DMS79 treated with DMSO at 0.1 percent for 48 hours (cell line): Measurements from ENCODE around the gene LRP8.
A peak's percentile ranks its signal among the peaks of the same experiment; 100 is the strongest.
"Not testable (repeated sequence)": the region's sequence is repeated elsewhere in the genome, so short reads cannot be mapped to it uniquely, and the experiment has no call there.

Experiments
- DNase-seq: peaks from one replicate; lab custom pipeline; 2025; lab: John Stamatoyannopoulos, UW

Gene LRP8

DNA sequence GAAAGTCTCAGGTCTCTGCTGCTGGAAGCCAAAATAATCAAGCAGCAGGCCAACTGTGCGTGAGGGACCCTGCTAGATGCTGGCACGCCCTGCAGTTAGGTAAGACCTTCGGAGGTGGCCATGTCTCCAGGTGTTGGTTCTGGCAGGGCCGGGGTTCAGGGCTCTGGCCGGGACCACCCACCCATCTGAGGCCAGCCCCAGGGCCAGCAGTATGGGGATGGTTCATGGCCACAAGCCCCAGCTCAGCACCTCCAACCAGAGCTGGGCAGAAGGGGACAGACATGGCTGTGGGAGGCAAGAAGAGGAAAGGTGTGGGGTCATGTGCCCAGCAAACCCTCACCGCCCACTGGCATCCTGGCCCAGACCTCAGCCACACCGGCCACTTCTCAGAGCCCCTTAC, 23.3 kb downstream of the LRP8 start:
- DNase-seq, result no peak

DNA sequence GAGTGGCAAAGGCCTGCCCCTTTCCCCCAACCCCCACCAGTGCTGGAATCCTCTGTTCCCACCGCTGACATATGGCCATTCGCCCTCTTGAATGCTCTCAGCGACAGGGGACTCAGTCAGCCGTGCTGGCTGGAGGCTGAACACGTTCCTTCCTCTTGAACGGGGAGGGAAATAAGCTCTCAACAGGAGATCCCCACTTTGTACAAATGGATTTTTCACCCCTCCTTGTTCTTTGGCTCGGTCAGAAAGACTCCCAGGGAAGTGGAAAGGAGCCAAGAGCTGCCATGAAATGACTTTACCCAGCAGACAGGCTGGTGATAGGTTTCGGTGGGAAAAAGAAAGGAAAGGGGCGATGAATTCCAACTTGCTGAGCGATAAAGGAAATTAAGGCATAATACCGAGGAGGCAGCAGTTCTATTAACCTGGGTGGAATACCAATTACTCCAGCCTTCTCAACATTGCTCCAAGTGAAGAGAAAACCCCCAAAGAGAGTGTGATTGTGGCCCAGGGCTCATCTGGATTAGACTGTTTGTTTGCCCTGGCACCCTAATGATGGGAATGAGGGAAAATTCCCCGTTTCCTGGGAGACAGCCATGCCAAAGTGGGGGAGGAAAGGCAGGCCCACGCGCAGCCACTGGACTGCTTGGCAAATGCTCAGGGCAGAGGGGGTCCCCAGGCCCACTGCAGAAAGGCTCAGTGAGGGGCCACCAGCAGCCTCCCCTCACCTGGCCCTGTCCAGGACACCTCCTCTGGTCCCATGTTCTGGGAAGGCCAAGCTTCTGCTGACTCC, 23.9 kb downstream of the LRP8 start:
- DNase-seq, result peak; percentile 77

DNA sequence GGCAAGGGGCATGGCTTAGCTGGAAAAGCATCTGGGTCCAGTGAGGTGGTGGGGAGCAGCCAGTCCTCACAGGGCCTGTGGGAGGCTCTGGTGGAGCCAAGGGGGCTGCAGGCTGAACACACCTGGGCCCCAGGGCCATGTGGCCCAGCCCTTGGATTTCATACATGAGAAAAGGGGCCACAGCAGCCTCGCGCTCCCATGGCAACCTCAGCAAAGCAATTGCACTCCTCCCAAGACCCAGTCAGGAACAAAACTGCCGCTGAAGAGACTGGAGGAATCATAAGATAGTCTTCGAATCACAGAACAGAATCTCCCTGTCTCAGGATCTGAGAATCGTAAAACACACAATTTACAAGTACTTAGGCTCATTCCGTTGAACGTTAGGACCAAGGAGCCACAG, 24.6 kb downstream of the LRP8 start:
- no peak for DNase-seq

GRCh38 chr1:53299233-53299632, 28.6 kb downstream of the LRP8 start:
- no peak for DNase-seq

DNA sequence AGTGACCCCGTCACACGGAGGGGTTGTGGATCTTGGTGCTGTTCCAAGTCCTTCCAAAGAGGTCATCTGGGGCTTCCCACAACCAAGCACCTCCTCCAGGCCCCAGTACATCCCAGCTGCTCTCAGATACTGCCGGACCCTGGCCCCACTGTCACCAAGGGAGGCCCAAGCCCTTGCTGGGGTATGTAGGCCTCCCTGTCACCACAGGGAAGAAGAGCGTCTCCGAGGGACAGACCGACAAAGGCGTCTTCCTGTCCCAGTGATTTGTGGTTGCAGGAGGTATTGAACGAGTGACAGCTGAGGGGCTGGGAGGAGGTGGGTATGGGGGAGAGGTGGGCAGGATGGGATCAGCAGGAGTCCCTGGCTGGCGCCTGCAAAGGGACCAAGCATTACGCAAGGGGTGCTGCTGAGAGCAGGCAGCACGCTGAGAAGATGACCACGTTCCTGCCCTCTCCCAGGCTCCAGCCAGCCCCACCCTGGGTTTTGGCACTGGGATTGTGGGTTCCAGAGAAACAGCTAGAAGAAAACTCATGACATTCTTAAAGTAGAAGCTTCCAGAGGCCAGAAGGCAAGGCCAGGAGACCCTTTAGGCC, 29.7 kb downstream of the LRP8 start:
- DNase-seq, result no peak

GRCh38 chr1:53297195-53297594, 30.7 kb downstream of the LRP8 start:
- no peak for DNase-seq

DNA sequence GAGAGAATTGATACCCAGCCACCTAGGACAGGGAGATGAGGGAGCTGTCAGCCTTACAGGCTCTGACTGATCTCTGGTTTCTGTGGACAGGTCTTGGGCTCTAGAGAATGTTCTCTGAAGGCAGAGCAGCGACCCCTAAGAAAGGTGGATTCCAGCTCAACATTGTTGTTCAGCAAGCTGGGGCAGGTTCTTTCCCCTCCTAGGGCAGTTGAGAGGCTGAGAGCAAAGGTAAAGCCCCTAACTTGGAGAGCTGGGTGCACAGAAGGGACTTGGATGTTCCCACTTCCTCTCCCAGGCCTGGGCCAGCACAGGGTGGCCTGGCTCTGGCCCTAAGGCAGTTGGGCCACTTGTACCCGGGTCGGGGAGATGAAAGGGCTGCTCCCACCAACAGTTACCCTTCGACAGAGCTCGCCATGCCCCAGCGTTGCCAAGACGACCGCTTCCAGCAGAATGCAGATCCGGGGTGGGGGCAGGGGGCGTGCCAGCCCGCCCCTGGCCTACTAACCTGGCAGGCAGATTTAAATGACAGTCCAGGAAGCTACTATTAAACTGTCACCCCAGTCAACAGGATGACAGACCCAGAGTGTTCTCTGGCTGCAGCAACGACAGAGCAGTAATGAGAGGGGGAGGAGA, 31.6 kb downstream of the LRP8 start:
- no peak for DNase-seq

- DNase-seq, result no peak
Measured at GRCh38 chr1:53295726-53296116, 32.1 kb downstream of the LRP8 start.

DNA sequence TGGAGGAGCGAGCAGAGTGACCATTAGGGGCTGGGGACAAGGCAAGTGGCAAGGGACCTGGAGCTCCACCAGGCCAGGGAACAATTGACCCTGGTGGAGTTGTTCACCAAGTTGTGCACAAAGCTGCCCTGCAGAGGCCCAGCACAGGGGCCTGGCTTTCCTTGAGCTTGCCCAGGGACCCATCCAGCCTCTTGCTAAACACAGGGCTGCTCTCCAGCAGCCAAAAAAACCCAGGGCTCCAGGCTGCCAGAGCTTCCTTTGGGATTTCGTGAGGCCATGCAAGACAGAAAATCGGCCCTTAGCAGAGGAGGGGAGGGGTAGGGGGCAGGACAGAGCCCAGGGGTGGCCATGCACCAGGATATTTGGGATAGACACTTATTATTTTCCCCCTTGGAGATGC, 32.6 kb downstream of the LRP8 start:
- no peak for DNase-seq

DNA sequence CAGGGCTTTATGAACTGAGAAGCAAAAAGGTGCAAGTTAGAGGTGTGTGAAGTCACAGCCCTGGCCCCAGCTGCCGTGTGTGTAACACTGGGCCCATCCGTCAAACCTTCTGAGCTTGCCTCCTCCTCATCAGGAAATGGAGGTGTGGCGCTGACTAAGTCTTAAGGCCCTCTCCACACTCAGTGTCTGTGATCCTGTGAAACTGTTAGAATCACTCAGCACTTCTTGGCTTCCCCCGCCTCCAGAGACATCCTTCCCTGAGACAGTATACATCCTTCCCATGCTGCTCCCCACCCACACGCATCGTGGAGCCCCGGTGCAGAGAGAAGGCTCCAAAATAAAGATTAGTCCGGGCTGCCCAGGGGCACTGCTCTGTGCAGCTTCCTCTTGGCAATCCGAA, 33.3 kb downstream of the LRP8 start:
- DNase-seq, result no peak

- no peak for DNase-seq
Measured at GRCh38 chr1:53294061-53294460, 33.8 kb downstream of the LRP8 start.

GRCh38 chr1:53293123-53293522, 34.7 kb downstream of the LRP8 start:
- DNase-seq, result no peak

GRCh38 chr1:53292690-53293089, 35.2 kb downstream of the LRP8 start:
- no peak for DNase-seq

DNA sequence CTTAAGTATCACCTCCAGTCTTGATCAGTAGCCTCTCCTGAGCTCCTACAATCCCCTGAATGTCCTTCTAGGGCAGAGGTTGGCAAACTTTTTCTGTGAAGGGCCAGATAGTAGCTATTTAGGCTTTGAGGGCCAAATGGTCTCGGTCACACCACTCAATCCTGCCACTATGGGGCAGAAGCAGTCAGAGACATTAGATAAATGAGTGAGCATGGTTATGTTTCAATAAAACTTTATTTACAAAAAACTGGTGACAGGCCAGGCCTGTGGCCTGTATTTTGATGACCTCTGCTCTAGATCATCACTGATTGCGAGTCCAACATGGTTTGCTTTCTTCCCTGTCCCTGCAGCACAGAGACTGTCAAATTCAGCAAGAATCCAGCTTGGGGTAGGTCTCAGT, 36.3 kb downstream of the LRP8 start:
- no peak for DNase-seq

DNA sequence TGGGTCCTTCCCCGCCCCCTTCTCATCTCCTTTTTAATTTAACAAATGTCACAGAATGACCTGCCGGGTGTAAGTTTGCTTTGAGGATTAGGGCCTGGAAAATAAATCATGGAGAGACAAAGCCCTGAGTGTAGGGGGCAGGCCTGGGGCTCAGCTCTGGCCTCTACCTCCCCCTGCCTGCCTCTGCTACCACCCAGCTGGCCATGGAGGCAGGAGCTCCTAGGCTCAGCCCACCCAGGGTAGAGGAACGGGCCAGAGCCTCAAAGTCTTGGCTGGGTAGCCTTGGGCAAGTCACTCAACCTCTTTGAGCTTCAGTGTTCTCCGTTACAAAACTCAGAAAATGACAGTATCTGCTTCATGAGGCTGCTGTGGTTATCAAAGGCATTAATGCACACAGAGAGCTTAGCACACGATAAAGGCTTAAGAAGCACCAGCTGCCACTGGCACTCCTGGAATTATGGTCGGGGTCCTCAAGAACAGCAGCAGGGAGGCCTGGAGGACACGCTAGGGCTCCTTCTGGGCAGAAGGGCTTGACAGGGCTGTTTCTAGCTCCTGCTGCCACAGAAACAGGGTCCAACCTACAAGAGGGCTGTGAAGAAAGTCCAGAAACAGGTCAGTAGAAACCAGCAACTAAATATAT, 39.0 kb downstream of the LRP8 start:
- no peak for DNase-seq

GRCh38 chr1:53288002-53288789, 39.7 kb downstream of the LRP8 start:
- DNase-seq, result no peak

DNA sequence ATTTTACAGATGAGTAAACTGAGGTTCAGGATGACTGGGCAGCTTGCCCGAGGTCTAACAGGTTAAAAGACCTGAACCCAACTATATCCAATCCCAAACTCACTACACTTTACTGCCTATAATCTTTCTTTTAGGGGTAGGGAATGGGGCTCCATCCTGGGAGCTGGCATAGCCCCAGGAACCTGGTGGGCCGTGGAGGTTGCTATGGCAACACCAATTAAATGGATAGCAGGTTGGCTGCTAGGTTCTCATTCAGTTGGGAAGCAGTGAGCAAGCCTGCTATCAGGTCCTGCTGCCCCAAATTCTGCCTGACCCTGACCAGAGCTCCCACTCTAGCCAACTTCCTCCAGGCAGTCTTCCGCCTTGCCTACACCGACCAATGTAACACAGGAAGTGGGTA, 40.9 kb downstream of the LRP8 start:
- peak; percentile 55 for DNase-seq

DNA sequence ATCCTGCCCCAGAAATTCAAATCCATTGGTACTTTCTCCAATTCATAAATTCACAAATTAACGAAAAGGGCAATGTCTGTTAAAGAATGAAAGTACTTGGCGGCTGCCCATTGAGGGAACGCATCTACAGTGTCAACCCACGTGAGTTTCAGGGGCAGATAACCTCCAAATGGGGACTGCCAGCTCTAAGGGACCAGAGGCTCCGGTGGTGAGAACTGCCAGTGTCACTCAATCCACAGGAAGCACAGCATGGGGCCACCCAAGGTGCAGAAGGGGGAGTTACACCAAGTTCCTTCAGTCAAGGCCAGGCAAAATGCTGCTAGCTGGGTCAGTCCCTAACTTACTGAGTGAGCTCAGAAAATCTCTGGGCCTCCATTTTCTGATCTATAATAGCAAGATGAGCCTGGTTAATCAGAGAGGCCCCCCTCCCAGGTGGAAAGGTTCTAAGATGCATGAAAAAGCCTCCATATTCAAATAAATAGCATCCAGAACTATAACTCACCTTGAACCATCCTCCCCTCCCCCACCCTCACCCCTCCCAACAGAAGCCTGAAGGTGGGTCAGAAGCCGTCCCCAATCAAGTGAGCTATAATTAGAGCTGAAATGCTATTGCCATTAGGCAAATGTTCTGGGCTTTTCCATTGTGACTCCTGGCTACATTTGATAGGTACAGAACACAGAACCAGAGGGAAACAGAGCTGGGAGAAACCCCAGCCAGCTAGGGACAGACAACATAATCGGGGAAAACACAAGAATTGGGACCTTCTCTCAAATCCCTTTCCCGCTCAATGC, 41.7 kb downstream of the LRP8 start:
- DNase-seq, result no peak

DNA sequence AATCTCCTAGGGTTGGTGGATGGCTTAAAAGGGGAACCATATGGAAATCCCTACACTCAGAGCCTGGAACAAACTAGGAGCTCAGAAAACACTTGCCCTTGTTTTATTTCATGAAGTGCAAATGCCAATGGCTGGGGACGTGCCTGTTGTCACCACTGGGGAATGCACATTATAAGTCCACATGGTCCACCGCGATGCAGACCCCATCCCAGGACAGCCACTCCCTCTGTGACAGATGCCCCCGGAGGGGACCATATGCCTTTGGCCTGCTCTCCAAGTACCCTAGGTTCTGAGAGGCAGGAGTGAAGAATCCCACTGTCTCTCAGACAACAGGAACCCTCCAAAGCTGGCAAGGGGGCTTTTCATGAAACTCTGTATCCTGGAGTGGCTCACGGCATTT, 42.3 kb downstream of the LRP8 start:
- DNase-seq, result no peak

GRCh38 chr1:53284224-53285020, 43.4 kb downstream of the LRP8 start:
- DNase-seq, result no peak

- not testable (repeated sequence) for DNase-seq
Measured at GRCh38 chr1:53283156-53283555, 44.7 kb downstream of the LRP8 start.
